ENCODE results near the gene LIPE.

DNA sequence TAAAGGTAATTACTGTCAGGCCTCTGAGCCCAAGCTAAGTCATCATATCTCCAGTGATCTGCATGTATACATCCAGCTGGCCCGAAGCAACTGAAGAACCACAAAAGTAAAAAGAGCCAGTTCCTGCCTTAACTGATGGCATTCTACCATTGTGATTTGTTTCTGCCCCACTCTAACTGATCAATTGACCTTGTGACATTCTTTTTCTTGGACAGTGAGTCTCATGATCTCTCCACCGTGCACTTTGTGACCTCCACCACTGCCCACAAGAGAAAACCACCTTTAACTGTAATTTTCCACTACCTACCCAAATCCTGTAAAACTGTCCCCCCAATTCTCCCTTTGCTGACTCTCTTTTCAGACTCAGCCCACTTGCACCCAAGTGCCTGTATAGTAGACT is 32.7 kb upstream of the LIPE start:
- TF ChIP-seq POLR2A (IDR thresholded peaks at IDR 0.05) (no peak), EP300 (IDR thresholded peaks at IDR 0.05) (no peak)
- TF ChIP-seq, protein P1, sequence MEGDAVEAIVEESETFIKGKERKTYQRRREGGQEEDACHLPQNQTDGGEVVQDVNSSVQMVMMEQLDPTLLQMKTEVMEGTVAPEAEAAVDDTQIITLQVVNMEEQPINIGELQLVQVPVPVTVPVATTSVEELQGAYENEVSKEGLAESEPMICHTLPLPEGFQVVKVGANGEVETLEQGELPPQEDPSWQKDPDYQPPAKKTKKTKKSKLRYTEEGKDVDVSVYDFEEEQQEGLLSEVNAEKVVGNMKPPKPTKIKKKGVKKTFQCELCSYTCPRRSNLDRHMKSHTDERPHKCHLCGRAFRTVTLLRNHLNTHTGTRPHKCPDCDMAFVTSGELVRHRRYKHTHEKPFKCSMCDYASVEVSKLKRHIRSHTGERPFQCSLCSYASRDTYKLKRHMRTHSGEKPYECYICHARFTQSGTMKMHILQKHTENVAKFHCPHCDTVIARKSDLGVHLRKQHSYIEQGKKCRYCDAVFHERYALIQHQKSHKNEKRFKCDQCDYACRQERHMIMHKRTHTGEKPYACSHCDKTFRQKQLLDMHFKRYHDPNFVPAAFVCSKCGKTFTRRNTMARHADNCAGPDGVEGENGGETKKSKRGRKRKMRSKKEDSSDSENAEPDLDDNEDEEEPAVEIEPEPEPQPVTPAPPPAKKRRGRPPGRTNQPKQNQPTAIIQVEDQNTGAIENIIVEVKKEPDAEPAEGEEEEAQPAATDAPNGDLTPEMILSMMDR (IDR thresholded peaks at IDR 0.05): no peak
